Measurements from ENCODE around the gene ZBED4. TPM values are rescaled to one million over a fixed set of nuclear protein-coding genes. Genes with fewer than 3 reads are reported as not detected.

Gene ZBED4
- total RNA-seq, 1 experiment from 2014 or later, result 21.6 TPM

DNA sequence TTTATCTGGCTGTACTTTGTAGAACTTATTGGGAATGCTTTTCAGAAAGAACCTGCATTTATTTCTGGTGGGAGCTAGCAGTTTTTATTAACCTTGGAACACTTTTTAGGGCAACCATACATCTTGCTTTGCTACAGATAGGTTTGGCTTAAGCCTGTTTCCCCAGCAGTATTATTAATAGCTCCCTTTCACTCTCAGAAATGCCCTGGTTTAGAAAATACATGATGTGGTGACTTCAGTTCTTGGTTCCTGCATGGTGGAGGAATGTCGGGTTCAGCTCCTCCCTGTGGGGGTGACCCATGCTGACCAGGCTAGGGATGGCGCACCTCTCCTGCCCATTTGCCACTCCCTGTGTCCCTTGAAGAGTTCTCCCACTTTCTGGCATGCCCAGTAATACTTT lies 28.2 kb downstream of the ZBED4 start (continued):
- no peak for TF ChIP-seq FOSL1 (IDR thresholded peaks at IDR 0.05; ENCODE audit: low read depth)
- TF ChIP-seq, protein P1, sequence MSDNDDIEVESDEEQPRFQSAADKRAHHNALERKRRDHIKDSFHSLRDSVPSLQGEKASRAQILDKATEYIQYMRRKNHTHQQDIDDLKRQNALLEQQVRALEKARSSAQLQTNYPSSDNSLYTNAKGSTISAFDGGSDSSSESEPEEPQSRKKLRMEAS (IDR thresholded peaks at IDR 0.05), result no peak
- TF ChIP-seq EZH2 (IDR thresholded peaks at IDR 0.05), result no peak
- no peak for TF ChIP-seq ZNF274 (IDR thresholded peaks at IDR 0.05; ENCODE audit: low read depth, low read length)
- no peak for TF ChIP-seq EZH2phosphoT487 (IDR thresholded peaks at IDR 0.05; ENCODE audit: borderline replicate concordance)

DNA sequence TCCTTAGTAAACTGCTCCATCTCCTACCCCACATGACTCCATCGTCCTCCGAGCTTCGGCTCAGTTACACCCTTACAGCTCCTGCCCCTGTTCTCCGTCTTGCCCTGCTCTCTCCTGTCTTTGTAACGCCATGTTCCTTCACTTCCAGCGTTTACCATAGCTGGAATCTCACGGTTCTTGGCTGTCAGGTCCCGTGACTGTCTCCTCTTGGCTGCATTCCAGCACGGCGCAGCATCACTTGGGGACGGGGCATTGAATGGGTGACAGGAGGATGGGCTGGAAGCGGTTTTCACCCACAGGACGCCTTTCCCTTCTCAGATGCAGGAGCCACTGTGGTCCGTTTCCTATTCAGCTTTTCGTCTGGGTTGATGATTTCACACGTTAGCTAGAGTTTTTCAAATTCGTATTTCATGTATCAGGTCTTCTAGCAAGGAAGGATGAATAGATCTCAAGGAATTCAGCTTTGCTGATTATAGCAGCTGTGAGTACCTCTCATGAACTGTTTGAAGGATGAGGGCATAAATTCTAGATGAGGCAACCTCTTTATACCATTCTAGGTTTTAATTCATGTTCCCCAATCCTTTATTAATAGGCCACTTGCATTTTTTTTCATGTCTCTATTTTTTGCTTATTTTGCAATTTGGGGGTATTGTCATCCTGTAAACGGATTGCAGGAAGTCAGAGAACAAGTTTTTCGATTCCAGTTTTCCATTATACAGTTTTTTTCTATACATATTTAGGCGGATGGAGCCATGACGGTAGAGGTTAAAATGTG lies 29.1 kb downstream of the ZBED4 start:
- no peak overlapping the region for H3K4me3 ChIP-seq (replicated peaks in 1 of 2; ENCODE audit: low read depth in 1 of 2, low read length in 2 of 2)
- H3K9me2 ChIP-seq (ENCODE audit: insufficient read depth), result no peaks in the 10 kb centered on the region
- no peak overlapping the region for H3K4me2 ChIP-seq (ENCODE audit: low read length)
- ChIA-PET RAD21 (ENCODE audit: low non-redundant PET in 1 of 2, low total read pairs in 2 of 2, uncharacterized antibody in 2 of 2, unreplicated experiment in 2 of 2) (no interaction called here), POLR2A (no interaction called here), CTCF (no interaction called here)
- no peak overlapping the region for H2AFZ ChIP-seq (ENCODE audit: low read depth, low read length, poor library complexity, severe bottlenecking)
- no peak for TF ChIP-seq SIN3A (IDR thresholded peaks at IDR 0.05; ENCODE audit: low read depth)
- no peak for TF ChIP-seq EZH2phosphoT487 (IDR thresholded peaks at IDR 0.05; ENCODE audit: borderline replicate concordance)
- TF ChIP-seq TCF7L2 (IDR thresholded peaks at IDR 0.05; ENCODE audit: borderline replicate concordance, extremely low read depth, insufficient read depth, insufficient read length), result no peak
- no peak for TF ChIP-seq YY1 (IDR thresholded peaks at IDR 0.05; ENCODE audit: extremely low read depth, insufficient replicate concordance, low read depth, low read length)
- no peak for TF ChIP-seq FOSL1 (IDR thresholded peaks at IDR 0.05; ENCODE audit: low read depth)
- TF ChIP-seq, protein P2, sequence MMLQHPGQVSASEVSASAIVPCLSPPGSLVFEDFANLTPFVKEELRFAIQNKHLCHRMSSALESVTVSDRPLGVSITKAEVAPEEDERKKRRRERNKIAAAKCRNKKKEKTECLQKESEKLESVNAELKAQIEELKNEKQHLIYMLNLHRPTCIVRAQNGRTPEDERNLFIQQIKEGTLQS (IDR thresholded peaks at IDR 0.05), result no peak
- TF ChIP-seq POLR2AphosphoS5 (IDR thresholded peaks at IDR 0.05; ENCODE audit: low read depth, low read length), result no peak
- TF ChIP-seq EGR1 (IDR thresholded peaks at IDR 0.05; ENCODE audit: low read depth), result no peak
- TF ChIP-seq ELF1 (IDR thresholded peaks at IDR 0.05; ENCODE audit: borderline replicate concordance, low read depth), result no peak
- TF ChIP-seq ZFX (IDR thresholded peaks at IDR 0.05), result no peak
- no peak for TF ChIP-seq RAD21 (IDR thresholded peaks at IDR 0.05; ENCODE audit: low read depth)
- no peak for TF ChIP-seq SP1 (IDR thresholded peaks at IDR 0.05; ENCODE audit: low read depth)
- TF ChIP-seq, protein P3, sequence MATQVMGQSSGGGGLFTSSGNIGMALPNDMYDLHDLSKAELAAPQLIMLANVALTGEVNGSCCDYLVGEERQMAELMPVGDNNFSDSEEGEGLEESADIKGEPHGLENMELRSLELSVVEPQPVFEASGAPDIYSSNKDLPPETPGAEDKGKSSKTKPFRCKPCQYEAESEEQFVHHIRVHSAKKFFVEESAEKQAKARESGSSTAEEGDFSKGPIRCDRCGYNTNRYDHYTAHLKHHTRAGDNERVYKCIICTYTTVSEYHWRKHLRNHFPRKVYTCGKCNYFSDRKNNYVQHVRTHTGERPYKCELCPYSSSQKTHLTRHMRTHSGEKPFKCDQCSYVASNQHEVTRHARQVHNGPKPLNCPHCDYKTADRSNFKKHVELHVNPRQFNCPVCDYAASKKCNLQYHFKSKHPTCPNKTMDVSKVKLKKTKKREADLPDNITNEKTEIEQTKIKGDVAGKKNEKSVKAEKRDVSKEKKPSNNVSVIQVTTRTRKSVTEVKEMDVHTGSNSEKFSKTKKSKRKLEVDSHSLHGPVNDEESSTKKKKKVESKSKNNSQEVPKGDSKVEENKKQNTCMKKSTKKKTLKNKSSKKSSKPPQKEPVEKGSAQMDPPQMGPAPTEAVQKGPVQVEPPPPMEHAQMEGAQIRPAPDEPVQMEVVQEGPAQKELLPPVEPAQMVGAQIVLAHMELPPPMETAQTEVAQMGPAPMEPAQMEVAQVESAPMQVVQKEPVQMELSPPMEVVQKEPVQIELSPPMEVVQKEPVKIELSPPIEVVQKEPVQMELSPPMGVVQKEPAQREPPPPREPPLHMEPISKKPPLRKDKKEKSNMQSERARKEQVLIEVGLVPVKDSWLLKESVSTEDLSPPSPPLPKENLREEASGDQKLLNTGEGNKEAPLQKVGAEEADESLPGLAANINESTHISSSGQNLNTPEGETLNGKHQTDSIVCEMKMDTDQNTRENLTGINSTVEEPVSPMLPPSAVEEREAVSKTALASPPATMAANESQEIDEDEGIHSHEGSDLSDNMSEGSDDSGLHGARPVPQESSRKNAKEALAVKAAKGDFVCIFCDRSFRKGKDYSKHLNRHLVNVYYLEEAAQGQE (IDR thresholded peaks at IDR 0.05; ENCODE audit: low read depth), result no peak
- TF ChIP-seq, protein P1 (IDR thresholded peaks at IDR 0.05), result no peak
- no peak for TF ChIP-seq EZH2 (IDR thresholded peaks at IDR 0.05)
- TF ChIP-seq POLR2A (IDR thresholded peaks at IDR 0.05; ENCODE audit: borderline replicate concordance, extremely low read depth, insufficient read depth, insufficient read length), result no peak
- 0 out of 4 replicates have a peak, but pooled peaks cover 0 to under 1% of the 10 kb centered on the region in 2 experiments for H3K9me3 ChIP-seq (ENCODE audit: control insufficient read depth in 1 of 2, insufficient read depth in 1 of 2, low read depth in 1 of 2, low read length in 2 of 2)
- H3K79me2 ChIP-seq (ENCODE audit: insufficient read depth, low read length), result peaks cover 65% of the 10 kb centered on the region
- BruUV-seq (replicated peaks), result no TSS peak
- H3K27ac ChIP-seq (ENCODE audit: low read depth, low read length), result no peak overlapping the region
- no peaks in the 10 kb centered on the region for H3K27me3 ChIP-seq (ENCODE audit: insufficient read depth, low read length)
- H4K20me1 ChIP-seq (ENCODE audit: insufficient read depth), result no peaks in the 10 kb centered on the region
- no peaks in the 10 kb centered on the region for H3K4me1 ChIP-seq (ENCODE audit: control insufficient read depth in 1 of 2, insufficient read depth in 2 of 2, low read length in 2 of 2)
- intact Hi-C loops (cut with micrococcal nuclease), result no loop called here
- ATAC-seq, result no peak
- no peak overlapping the region for H3K9ac ChIP-seq (ENCODE audit: low read length)
- DNase-seq (ENCODE audit: low read depth, low spot score), result no peak
- H3K36me3 ChIP-seq (ENCODE audit: control insufficient read depth in 1 of 2, insufficient read depth in 2 of 2, low read length in 2 of 2), result peaks cover 11 to 46% of the 10 kb centered on the region in 2 experiments
